ENCODE data around the gene PFDN1. TPM values are rescaled to one million over a fixed set of nuclear protein-coding genes. Genes with fewer than 3 reads are reported as not detected.

Gene PFDN1
- total and polyA plus RNA-seq, 8 donors, result 28.6 to 137 (median 74.2) TPM

DNA sequence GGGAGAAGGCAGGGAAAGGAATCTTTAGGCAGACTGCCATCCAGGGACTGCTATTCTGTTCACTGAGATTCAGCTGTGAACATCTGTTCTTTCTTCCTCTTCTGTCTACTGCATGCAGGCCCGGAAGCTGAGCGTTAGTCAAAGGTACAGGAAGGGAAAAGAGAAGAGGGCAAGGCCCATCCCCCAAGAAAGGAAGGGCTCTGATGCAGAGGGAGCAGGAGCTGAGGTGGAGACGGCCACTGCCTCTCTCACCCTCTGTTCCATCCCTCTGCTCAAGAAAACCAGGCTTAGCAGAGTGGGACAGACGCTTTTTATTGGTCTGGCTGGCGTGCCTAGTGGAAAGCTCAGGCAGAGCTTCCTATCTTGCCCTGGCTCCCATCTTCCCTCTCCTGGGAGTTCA, 57.6 kb downstream of the PFDN1 start:
- Histone ChIP-seq H3K9me3 (no peaks in the 10 kb centered on the region), H3K27me3 (no peaks in the 10 kb centered on the region), H3K27ac (peak overlapping the region; percentile 49 to 82 (median 79)), H3K4me1 (peaks cover 74 to 100% (median 92%) of the 10 kb centered on the region in 4 donors), H3K36me3 (peaks cover 24 to 72% (median 60%) of the 10 kb centered on the region in 4 donors), H3K4me3 (no peak overlapping the region)
- 40 to 70% (median 50%) methylated on average over 5 of the region's 5 CpGs for WGBS, 5 donors
- intact Hi-C loops (cut with DNase I; ENCODE audit: low total_unique reads), result loop anchor here (5.0 kb wide), 1 partner anchor 102 kb away; the partner anchor contains the start of gene HBEGF
- no peak for DNase-seq
- TF ChIP-seq POLR2A (IDR thresholded peaks at IDR 0.05), result no peak
- no peak for TF ChIP-seq EP300 (IDR thresholded peaks at IDR 0.05)
- TF ChIP-seq POLR2AphosphoS5 (IDR thresholded peaks at IDR 0.05), result no peak
- TF ChIP-seq, protein P1, sequence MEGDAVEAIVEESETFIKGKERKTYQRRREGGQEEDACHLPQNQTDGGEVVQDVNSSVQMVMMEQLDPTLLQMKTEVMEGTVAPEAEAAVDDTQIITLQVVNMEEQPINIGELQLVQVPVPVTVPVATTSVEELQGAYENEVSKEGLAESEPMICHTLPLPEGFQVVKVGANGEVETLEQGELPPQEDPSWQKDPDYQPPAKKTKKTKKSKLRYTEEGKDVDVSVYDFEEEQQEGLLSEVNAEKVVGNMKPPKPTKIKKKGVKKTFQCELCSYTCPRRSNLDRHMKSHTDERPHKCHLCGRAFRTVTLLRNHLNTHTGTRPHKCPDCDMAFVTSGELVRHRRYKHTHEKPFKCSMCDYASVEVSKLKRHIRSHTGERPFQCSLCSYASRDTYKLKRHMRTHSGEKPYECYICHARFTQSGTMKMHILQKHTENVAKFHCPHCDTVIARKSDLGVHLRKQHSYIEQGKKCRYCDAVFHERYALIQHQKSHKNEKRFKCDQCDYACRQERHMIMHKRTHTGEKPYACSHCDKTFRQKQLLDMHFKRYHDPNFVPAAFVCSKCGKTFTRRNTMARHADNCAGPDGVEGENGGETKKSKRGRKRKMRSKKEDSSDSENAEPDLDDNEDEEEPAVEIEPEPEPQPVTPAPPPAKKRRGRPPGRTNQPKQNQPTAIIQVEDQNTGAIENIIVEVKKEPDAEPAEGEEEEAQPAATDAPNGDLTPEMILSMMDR (IDR thresholded peaks at IDR 0.05), result no peak

- H3K36me3 ChIP-seq, result peaks cover 21 to 64% (median 52%) of the 10 kb centered on the region in 4 donors
These were observed 58.3 kb downstream of the PFDN1 start for GRCh38 chr5:140244525-140245025.

GRCh38 chr5:140243706-140244250, 59.1 kb downstream of the PFDN1 start:
- intact Hi-C loops (cut with DNase I; ENCODE audit: low total_unique reads), result loop anchor here (5.0 kb wide), 1 partner anchor 114 kb away; no protein-coding TSS in a partner anchor
- Histone ChIP-seq H3K4me3 (no peak overlapping the region), H3K4me1 (peaks cover 75 to 100% (median 95%) of the 10 kb centered on the region in 4 donors), H3K36me3 (peaks cover 15 to 59% (median 45%) of the 10 kb centered on the region in 4 donors), H3K9me3 (no peaks in the 10 kb centered on the region), H3K27me3 (no peaks in the 10 kb centered on the region), H3K27ac (peak overlapping the region; percentile 54 to 82 (median 79))
- DNase-seq, result peak; percentile 56 to 91
- TF ChIP-seq, protein P1 (IDR thresholded peaks at IDR 0.05), result no peak
- TF ChIP-seq EP300 (IDR thresholded peaks at IDR 0.05) (no peak), POLR2A (IDR thresholded peaks at IDR 0.05) (no peak), POLR2AphosphoS5 (IDR thresholded peaks at IDR 0.05) (peak in 1 of 3 donors; percentile 42)
- WGBS, 5 donors, result 29 to 59% (median 39%) methylated on average over 4 of the region's 4 CpGs

More at GRCh38 chr5:140244525-140245025, 58.3 kb downstream of the PFDN1 start:
- intact Hi-C loops (cut with DNase I; ENCODE audit: low total_unique reads), result loop anchor here (5.0 kb wide), 2 partner anchors 103 to 113 kb away; partner anchors contain the start of gene HBEGF
- Histone ChIP-seq H3K4me3 (peak overlapping the region in 1 of 4 donors; percentile 16), H3K27ac (peak overlapping the region; percentile 44 to 82 (median 79)), H3K9me3 (no peaks in the 10 kb centered on the region), H3K4me1 (peaks cover 74 to 100% (median 92%) of the 10 kb centered on the region in 4 donors), H3K27me3 (no peaks in the 10 kb centered on the region)
- 9 to 11% (median 10%) methylated on average over 13 to 14 of the region's 14 CpGs for WGBS, 5 donors
- DNase-seq, result peak; percentile 94 to 96
- TF ChIP-seq EP300 (IDR thresholded peaks at IDR 0.05) (no peak), POLR2A (IDR thresholded peaks at IDR 0.05) (no peak), POLR2AphosphoS5 (IDR thresholded peaks at IDR 0.05) (peak; percentile 22 to 74 (median 41))
- TF ChIP-seq, protein P1 (IDR thresholded peaks at IDR 0.05), result peak in 6 of 7 experiments; percentile 67 to 91 (median 84)

- intact Hi-C loops (cut with DNase I; ENCODE audit: low total_unique reads), result loop anchor here (5.0 kb wide), 1 partner anchor 114 kb away; no protein-coding TSS in a partner anchor
- WGBS, 5 donors, result 33 to 57% (median 43%) methylated on average over 4 of the region's 4 CpGs
These were observed 59.9 kb downstream of the PFDN1 start for GRCh38 chr5:140242890-140243585.

More at GRCh38 chr5:140242890-140243585, 59.9 kb downstream of the PFDN1 start:
- no peak for TF ChIP-seq EP300 (IDR thresholded peaks at IDR 0.05)
- TF ChIP-seq POLR2A (IDR thresholded peaks at IDR 0.05), result no peak
- TF ChIP-seq, protein P1 (IDR thresholded peaks at IDR 0.05), result no peak
- TF ChIP-seq POLR2AphosphoS5 (IDR thresholded peaks at IDR 0.05), result no peak
- Histone ChIP-seq H3K4me1 (peaks cover 82 to 100% (median 99%) of the 10 kb centered on the region in 4 donors), H3K27ac (peak overlapping the region; percentile 21 to 82 (median 79)), H3K36me3 (peaks cover 9 to 54% (median 39%) of the 10 kb centered on the region in 4 donors), H3K27me3 (no peaks in the 10 kb centered on the region), H3K9me3 (no peaks in the 10 kb centered on the region), H3K4me3 (no peak overlapping the region)
- peak in 1 of 2 donors; percentile 71 for DNase-seq
